Lower leg skin (tissue), 3 donors: ENCODE results near the gene SH3RF3.

Experiments used
- POLR2A ChIP-seq, 2 donors: fragments of 450-650 bp; IDR thresholded peaks; one replicate each; pipeline ENCODE4 v1.6.1; 2016 to 2017; ENCODE audit warnings: antibody characterized with exemption in 2 of 2, mild to moderate bottlenecking in 1 of 2, moderate library complexity in 1 of 2
- TF ChIP-seq, protein P1 (sequence below), 3 donors: fragments of 450-650 bp; IDR thresholded peaks; one replicate each; pipeline ENCODE4 v1.5.1; 2016; ENCODE audit warnings: antibody characterized with exemption in 3 of 3, mild to moderate bottlenecking in 3 of 3, moderate library complexity in 2 of 3

DNA sequence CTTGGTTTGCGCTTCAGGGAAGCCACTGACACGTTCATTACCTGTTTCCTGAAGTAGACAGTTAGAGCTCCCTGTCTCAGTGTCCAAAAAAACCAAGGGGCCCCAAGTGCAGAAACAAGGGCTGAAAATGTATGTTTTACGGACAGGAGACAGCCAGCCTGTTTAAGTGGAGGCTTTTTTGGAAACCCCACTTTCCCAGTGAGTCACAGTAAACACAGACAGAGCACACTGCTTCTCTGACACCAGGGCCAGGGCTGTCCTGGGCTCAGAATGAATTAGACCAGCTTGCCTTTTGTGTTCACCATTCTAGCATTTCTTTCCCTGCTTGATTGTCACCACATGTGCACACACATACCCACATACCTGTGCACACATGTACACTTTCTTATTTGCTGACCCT lies 128.6 kb downstream of the SH3RF3 start:
- TF ChIP-seq, protein P1, sequence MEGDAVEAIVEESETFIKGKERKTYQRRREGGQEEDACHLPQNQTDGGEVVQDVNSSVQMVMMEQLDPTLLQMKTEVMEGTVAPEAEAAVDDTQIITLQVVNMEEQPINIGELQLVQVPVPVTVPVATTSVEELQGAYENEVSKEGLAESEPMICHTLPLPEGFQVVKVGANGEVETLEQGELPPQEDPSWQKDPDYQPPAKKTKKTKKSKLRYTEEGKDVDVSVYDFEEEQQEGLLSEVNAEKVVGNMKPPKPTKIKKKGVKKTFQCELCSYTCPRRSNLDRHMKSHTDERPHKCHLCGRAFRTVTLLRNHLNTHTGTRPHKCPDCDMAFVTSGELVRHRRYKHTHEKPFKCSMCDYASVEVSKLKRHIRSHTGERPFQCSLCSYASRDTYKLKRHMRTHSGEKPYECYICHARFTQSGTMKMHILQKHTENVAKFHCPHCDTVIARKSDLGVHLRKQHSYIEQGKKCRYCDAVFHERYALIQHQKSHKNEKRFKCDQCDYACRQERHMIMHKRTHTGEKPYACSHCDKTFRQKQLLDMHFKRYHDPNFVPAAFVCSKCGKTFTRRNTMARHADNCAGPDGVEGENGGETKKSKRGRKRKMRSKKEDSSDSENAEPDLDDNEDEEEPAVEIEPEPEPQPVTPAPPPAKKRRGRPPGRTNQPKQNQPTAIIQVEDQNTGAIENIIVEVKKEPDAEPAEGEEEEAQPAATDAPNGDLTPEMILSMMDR (IDR thresholded peaks at IDR 0.05), result no peak
- no peak for TF ChIP-seq POLR2A (IDR thresholded peaks at IDR 0.05)
